ENCODE results near the gene MOCS3.
"Not testable (repeated sequence)": the region's sequence is repeated elsewhere in the genome, so short reads cannot be mapped to it uniquely, and the experiment has no call there.

MOCS3 gene

DNA sequence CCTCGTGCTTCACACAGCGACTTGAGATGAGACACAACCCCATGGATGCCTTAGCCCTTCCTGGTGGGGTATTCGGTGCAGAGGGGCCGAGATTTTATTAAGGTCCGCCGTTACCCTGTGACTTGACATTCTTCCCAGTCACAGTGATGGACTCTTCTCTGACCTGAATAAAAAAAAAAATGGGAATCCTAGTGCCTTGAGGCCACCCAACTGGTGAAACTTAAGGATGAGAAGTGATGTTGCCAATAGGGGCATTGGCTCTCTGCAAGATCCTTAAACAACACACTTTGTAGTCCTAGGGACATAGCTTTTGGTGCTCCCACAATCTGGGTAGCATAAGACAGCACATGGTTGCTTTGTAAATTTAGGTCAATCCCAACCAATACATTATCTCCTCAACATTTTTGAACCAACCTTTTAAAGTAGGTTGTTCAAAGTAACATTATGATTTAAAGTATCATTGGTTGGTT is 26.6 kb upstream of the MOCS3 start:
- no peak for FAIRE-seq

- FAIRE-seq: no peak
These were observed 25.8 kb upstream of the MOCS3 start for GRCh38 chr20:50932691-50933280.

GRCh38 chr20:50933589-50933988 is 25.0 kb upstream of the MOCS3 start:
- FAIRE-seq: no peak

DNA sequence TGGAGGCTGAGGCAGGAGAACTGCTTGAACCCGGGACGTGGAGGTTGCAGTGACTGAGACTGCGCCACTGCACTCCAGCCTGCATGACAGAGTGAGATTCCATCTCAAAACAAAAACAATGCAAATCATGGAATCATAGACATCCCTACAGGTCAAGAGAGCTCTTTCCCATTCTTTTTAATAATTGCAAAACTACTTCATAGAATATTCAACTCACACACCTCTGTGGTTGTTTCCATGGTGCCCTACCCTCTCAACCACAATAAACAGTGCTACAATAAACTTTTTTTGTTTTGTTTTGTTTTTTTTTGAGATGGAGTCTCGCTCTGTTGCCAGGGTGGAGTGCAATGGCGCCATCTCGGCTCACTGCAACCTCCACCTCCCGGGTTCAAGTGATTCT is 15.5 kb upstream of the MOCS3 start:
- FAIRE-seq: no peak

DNA sequence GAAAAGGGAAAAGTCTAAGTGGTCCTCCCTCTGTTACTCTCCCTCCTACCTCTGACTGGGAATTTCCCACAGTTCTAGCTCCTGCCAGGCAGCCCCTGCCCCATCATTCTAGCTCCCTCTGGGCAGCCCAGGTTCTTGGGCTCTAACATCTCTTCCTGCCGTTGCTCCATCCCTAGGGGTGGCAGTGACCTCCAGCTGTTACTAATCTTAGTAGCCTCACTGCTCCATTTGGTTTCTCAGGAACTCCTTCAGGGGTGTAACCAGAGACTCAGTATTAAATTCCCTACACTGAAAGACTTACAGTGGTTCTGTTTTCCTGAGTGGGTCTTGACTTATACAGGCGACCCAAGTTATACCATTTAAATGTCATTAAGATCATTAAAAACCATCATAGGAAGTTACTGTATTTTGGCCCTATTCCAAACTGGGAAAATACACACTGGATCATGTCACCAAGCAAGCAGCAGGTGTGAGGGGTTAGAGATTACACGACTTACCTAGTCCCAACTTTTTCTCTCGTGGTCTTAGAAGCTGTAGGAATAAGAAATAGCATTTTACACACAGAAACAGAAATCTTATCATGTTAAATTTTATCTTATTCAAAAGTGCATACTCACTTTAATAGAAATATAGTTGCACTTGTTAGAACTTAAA is 10.4 kb upstream of the MOCS3 start:
- FAIRE-seq: no peak

DNA sequence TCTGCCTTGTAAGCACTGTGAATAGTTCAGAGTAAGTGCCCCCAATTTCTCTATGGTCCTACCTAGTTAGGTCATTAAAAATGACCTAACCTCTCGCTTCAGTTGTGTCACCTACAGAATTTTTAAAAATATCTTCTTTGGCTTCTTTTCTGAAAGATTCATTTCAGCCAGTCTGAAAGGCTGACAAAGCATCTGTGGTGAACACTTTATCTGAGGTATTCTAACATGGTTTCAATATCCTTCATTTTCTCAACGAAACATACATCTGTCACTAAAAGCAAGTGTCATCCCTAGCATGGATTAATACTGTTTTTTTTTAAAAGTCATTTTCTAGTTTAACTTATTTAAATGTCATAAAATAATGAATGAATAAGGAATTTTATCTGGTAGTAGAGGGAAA is 5.4 kb upstream of the MOCS3 start:
- no peak for FAIRE-seq

GRCh38 chr20:50953821-50954220 is 4.8 kb upstream of the MOCS3 start:
- FAIRE-seq: no peak

DNA sequence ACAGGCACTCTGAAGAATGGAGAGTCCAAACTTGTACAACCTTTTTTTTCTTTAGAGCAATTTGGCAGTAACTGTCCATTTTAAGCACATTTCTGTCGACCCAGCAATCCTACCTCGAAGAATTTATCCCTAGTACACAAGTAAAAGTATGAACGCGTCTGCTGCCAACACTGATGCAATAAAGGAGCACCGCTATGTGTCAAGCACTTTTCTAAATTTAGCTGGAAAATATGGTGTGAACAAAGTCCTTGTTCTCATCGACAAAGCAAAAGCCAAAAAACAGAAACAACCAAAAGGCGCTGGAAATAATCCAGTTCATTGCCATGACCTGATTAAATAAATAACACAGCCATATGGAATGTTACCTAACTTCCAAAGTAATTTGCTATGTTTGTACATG is 1.3 kb upstream of the MOCS3 start:
- FAIRE-seq: no peak

DNA sequence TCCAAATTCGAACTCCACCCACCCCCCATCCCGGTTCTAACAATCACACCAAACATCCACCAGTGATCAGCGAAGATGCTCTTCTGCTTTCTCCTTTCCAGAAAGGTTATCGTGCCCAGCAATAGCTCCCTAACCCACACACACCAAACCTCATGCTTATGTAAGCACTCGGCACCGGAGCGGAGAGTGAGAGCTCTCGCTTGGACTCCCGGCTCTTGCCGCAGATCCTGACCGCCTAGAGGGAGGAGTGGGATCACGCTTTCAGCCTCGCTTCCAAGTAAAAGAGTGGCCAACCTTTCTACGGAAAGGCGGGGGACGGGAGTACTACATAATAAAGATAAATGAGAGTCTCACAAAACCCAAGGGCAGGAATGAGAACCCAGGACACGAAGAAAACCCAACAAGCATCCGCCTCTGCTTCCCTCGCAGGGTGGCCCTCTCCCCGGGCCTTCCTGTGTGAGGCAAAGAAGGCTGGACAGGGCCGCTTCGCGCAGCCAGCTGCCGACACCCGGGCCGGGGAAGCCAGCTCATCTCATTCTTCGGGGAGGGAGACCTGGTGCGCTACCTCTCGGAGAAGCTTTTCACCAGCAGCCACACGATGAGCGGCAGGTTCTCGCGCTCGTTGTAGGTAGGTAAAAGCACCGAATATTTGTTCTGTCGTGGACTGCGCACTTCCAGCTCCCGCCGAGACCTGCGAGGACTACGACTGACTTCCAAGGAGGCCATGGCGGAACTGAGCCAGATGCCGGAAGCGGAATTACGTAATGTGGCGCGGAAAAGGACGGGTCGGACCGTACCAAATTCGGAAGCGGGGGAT is 612 bp upstream of the MOCS3 start, which contains the start of gene DPM1:
Gene DPM1 (minus strand): TSS at position 735 of the 817 bp plus-strand sequence. CDS start 9 bp downstream, at position 726.
- FAIRE-seq: no peak

GRCh38 chr20:50959543-50960126 is 1.0 kb downstream of the MOCS3 start:
- FAIRE-seq: no peak

DNA sequence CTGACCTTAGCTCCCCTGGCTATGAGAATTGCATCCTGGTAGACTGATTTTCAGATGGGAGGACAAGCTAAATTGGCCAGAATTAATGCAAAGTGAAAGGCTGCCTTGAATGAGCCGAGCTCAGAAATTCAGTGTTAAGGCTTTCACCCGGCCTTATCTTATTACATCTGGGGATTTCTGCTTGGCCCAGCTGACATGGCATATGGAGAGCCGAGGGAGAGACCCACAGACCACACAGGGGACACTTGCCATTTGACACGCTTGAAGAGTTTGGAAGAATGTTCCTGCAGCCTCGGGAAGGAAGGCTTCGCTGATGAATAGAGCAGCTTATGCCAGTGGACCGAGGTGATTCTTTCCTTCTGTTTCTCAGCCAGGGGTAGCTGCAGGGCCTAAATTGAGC is 9.0 kb downstream of the MOCS3 start:
- no peak for FAIRE-seq

DNA sequence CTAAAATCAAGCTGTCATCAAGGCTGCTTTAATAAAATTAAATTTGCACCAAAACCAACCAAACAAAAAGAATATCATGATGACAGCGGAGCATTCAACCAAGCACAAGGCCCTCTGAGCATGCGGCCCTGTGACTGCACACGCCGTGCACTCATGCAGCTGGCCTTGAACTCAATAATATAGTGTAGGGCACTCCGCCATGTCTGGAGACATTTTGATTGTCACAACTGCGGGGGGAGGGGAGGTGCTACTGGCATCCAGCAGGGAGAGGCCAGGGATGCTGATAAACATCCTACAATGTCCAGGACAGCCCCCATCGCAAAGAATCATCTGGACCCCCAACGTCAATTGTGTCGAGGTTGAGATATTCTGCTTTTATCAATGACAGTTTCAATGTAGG is 9.7 kb downstream of the MOCS3 start:
- FAIRE-seq: no peak

DNA sequence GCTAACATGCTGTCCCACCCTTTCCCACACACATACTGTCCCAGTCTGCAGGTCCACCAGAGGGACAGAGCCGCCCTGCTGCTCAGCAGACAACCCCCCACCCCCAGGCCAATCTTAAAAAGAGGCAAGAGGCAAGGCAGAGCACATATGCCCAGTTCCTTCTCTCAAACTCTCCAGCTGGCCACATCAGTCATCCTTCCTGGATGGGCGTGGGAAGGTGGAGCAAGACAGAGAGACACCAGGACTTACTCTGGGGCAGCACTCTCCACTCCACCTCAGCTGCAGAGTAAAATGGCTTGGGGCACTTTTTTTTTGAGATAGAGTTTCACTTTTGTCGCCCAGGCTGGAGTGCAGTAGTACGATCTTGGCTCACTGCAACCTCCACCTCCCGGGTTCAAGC is 10.8 kb downstream of the MOCS3 start:
- no peak for FAIRE-seq

DNA sequence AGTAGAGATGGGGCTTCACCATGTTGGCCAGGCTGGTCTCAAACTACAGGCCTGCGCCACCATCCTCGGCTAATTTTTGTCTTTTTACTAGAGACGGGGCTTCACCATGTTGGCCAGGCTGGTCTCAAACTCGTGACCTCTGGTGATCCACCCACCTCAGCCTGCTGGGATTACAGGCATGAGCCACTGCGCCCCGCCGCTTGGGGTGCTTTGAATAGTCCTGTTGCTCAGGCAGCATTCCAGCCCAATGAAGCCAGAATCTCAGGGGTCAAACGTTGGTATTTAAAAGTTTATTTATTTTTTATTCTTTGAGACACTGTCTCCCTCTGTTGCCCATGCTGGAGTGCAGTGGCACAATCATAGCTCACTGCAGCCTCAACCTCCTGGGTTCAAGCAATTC is 11.3 kb downstream of the MOCS3 start:
- FAIRE-seq: no peak

DNA sequence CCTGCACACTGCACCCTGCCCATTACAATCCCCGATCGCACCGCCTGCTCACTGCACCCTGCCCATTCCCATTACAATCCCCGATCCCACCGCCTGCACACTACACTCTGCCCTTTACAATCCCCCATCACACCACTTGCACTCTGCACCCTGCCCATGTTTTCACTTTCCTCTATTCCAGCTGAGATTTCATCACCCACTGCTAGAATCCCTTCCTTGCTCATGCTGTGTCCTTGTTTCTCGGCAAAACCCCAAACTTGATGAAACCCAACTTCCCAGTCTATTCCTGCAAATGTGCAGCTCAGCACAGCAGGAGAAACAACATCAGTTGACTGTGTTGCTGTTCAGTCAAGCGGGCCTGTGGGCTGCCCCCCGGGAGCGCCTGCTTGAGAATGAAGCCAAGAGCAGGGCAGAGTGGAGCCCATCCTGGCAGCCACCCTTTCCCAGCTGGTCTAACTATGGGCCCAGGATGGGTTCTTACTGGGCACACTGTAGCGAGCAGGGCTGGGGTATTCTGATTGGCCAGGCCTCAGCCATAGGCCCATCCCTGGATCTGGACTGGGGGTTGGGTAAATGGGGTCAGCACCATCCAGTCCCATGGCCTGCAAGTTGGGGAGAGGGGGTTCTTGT is 17.2 kb downstream of the MOCS3 start:
- FAIRE-seq: no peak

DNA sequence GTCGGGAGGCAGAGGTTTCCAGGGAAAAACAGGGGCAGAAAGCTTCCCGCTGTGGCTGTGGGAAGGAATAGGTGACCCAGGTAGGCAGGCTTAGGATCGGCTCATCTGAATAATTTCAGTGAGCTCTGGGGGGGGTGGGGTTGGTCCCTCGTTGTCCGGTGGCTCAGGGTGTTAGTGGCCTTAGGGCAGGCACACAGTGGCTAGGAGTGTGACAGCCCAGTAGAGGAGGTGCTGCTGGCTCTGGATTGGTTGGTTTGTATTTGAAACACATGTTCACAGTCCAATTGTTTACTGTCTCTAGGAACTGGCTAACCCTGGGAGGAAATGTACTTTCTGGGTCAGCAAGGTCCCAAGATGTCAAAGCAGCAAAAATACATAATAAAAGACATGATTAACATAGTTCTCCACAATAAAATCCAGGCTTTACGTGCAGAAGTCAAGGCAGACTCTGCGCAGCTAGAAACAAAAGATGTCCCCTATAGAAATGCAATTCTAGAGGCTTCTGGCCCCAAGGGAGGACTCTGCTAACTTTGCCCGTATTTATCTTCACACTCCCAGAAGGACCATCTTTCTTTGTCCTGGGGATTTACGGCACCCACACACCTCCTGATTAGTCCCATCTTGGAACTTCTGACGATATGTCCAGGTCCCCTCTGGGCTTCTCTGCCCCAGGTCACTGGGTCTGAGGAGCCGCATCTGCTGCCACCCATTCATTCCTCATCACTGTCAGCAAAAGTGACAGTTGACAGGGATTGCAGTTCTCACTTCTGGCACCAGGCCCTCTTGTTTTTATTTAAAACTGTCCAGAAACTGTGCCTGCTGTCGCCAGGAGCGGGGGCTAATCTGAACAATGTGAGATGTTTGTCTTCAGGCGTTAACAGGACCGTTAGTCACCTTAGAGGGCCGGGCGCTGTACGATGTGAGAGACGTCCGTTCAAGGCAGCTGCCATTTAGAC is 18.7 kb downstream of the MOCS3 start:
- no peak for FAIRE-seq

DNA sequence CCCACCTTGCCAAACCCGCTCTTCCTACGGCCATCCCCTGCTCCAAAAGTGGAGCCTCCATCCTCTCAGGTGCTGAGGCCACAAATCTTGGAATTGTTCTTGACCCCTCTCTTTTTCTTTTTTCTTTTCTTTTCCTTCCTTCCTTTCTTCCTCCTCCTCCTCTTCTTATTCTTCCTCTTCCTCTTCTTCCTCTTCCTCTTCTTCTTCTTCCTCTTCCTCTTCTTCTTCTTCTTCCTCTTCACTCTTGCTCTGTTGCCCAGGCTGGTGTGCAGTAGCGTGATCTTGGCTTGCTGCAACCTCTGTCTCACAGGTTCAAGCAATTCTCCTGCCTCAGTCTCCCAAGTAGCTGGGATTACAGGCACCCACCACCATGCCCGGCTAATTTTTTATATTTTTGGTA is 19.9 kb downstream of the MOCS3 start:
- not testable (repeated sequence) for FAIRE-seq

DNA sequence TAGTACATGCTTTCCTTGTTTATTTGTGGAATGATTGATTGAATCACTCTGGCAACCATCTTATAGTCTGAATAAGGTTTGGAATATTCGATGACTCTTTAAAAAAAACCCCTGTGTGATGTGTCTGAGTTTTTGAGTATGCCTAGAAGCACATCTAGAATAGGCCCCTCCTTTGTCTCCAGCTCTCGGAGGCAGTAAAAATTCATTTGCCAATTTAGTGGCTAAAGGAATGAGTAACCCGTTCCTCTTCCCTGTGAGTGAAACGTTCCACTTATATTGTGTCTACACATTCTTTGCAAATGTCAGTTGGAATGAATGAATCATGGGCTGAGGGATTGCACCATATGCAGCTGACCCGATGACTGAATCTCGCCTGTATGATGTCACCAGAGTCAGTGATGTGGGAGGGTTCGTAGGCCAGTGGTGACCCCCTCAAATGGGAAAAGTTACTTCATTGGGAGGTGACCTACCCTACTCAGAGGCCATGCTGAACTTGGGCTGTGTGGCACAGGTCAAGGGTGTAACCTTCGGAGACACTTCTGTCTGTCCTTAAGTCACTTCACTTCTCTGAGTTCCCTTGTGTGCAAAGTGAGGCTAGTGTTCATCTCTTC is 21.6 kb downstream of the MOCS3 start:
- FAIRE-seq: no peak

- no peak for FAIRE-seq
These were observed 22.5 kb downstream of the MOCS3 start for GRCh38 chr20:50980851-50981713.

GRCh38 chr20:50981714-50982048 is 23.1 kb downstream of the MOCS3 start:
- FAIRE-seq: no peak

DNA sequence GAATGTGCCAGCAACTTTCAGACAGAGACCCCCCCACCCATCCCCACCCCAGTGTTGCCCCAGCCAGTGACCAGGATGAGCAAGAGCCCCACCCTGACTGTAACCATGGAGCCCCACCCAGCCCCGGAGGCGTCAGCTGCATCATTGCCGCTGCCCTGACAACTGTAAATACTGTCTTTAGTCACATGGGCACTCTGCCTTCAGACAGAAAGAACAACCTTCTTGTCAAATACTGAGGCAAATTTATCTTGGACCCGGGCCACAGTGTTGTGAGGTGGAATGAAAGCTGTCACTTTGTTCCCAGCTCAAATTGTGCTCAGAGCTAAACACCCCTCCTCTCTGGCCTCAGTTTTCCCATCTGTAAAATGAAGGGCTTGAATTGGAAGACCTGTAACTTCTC is 23.7 kb downstream of the MOCS3 start:
- no peak for FAIRE-seq
